Measurements from ENCODE around the gene HHIPL1. TPM values are rescaled to one million over a fixed set of nuclear protein-coding genes. Genes with fewer than 3 reads are reported as not detected.

The HHIPL1 gene
- total RNA-seq, 1 experiment from 2014 or later, result 2.6 TPM

GRCh38 chr14:99595524-99595923, 49.4 kb upstream of the HHIPL1 start:
- Histone ChIP-seq H3K23ac (ENCODE audit: insufficient read length, low read depth, low read length) (no peak overlapping the region), H3K9me3 (ENCODE audit: control insufficient read depth, low read depth, low read length) (no peaks in the 10 kb centered on the region), H3K4me1 (ENCODE audit: insufficient read depth, low read length) (peaks cover 2% of the 10 kb centered on the region; the same call in 1 of the 2 replicates), H2BK120ac (ENCODE audit: low read depth, low read length, poor library complexity, severe bottlenecking) (no peak overlapping the region), H4K5ac (ENCODE audit: insufficient read length, low read depth, low read length) (no peak overlapping the region), H3K79me1 (ENCODE audit: insufficient read depth, low read depth, low read length, poor library complexity, severe bottlenecking) (peaks cover under 1% of the 10 kb centered on the region), H4K8ac (replicated peaks; ENCODE audit: insufficient read length, low read depth, low read length) (no peak overlapping the region), H3K23me2 (ENCODE audit: insufficient read length, low read depth, low read length, poor library complexity, severe bottlenecking) (no peaks in the 10 kb centered on the region), H4K91ac (ENCODE audit: insufficient read length, low read depth, low read length) (no peak overlapping the region), H3K18ac (ENCODE audit: insufficient read length, low read depth, low read length) (no peak overlapping the region), H4K20me1 (ENCODE audit: control insufficient read depth, insufficient read depth, insufficient read length) (no peaks in the 10 kb centered on the region), H3K27ac (ENCODE audit: insufficient read length, low read depth, low read length) (no peak overlapping the region), H3K9ac (ENCODE audit: extremely low read depth, insufficient read length, low read length) (no peak overlapping the region), H2BK12ac (ENCODE audit: insufficient read length, low read depth, low read length) (no peak overlapping the region), H3T11ph (ENCODE audit: low read length) (no peak overlapping the region), H2AFZ (ENCODE audit: low read length) (no peak overlapping the region), H3K14ac (ENCODE audit: insufficient read depth, low read length) (no peak overlapping the region), H3K79me2 (ENCODE audit: insufficient read depth, low read length) (peaks cover 4% of the 10 kb centered on the region; the same call in 1 of the 2 replicates), H2AK5ac (ENCODE audit: insufficient read length, low read length) (no peak overlapping the region), H3K27me3 (ENCODE audit: insufficient read depth, low read length) (no peaks in the 10 kb centered on the region), H3K4me2 (ENCODE audit: insufficient read depth, insufficient read length, low read length) (no peak overlapping the region), H3K56ac (ENCODE audit: insufficient read length, low read depth, low read length) (no peak overlapping the region), H2BK20ac (ENCODE audit: low read depth, low read length, poor library complexity, severe bottlenecking) (no peak overlapping the region), H3K4ac (ENCODE audit: low read depth, low read length) (no peak overlapping the region), H2BK5ac (ENCODE audit: insufficient read length, low read length) (no peak overlapping the region), H2BK15ac (ENCODE audit: low read depth, low read length) (no peak overlapping the region)
- Mint-ChIP-seq H3K36me3 (ENCODE audit: insufficient read depth in 1 of 3, low read depth in 3 of 3) (no peaks in the 10 kb centered on the region; a peak in 1 of 7 replicates), H3K27ac (peak overlapping the region in 2 of 3 experiments; percentile 16 to 96; a peak in 1 of 7 replicates), H3K4me3 (no peak overlapping the region), H3K4me1 (peaks cover 26 to 68% of the 10 kb centered on the region in 2 experiments), H3K9me3 (no peaks in the 10 kb centered on the region), H3K27me3 (ENCODE audit: low read depth) (no peaks in the 10 kb centered on the region; the same call in 1 of the 2 replicates)
- no CpG with 5 or more reads among the region's 7 CpGs for WGBS (ENCODE audit: extremely low coverage, insufficient read length, low lambda C conversion rate)
- DNase-seq, result no peak
- TF ChIP-seq CTCF (conservative IDR thresholded peaks at IDR 0.05), result no peak

Measured in H9 (cell line).